NCI-H510A (cell line): ENCODE measurements around the gene VPS13D.

Experiments
- DNase-seq: peaks from one replicate; lab custom pipeline; 2025; lab: John Stamatoyannopoulos, UW

VPS13D gene

GRCh38 chr1:12229835-12230548 is at the start of gene VPS13D:
Gene VPS13D (plus strand): TSS chr1:12230030. CDS start chr1:12234267, 4,237 bp downstream.
- peak; percentile 83 for DNase-seq

GRCh38 chr1:12180315-12180714 is 49.5 kb upstream of the VPS13D start:
- DNase-seq = no peak

GRCh38 chr1:12180903-12181302 is 48.9 kb upstream of the VPS13D start:
- no peak for DNase-seq

GRCh38 chr1:12181568-12181967 is 48.3 kb upstream of the VPS13D start:
- no peak for DNase-seq

GRCh38 chr1:12182410-12182984 is 47.3 kb upstream of the VPS13D start:
- DNase-seq = no peak

GRCh38 chr1:12183095-12183794 is 46.6 kb upstream of the VPS13D start:
- no peak for DNase-seq

GRCh38 chr1:12184008-12184681 is 45.7 kb upstream of the VPS13D start:
- DNase-seq = no peak

- no peak for DNase-seq
These were observed 44.6 kb upstream of the VPS13D start for GRCh38 chr1:12185036-12185917.

- DNase-seq = no peak
These were observed 43.7 kb upstream of the VPS13D start for GRCh38 chr1:12185918-12186678.

GRCh38 chr1:12186679-12186985 is 43.2 kb upstream of the VPS13D start:
- no peak for DNase-seq

- no peak for DNase-seq
These were observed 41.7 kb upstream of the VPS13D start for GRCh38 chr1:12188115-12188514.

GRCh38 chr1:12188657-12189327 is 41.0 kb upstream of the VPS13D start:
- DNase-seq = no peak

- DNase-seq = no peak
These were observed 40.5 kb upstream of the VPS13D start for GRCh38 chr1:12189328-12189682.

GRCh38 chr1:12191242-12192032 is 38.4 kb upstream of the VPS13D start:
- no peak for DNase-seq

GRCh38 chr1:12194666-12195216 is 35.1 kb upstream of the VPS13D start:
- DNase-seq = no peak

GRCh38 chr1:12195416-12195815 is 34.4 kb upstream of the VPS13D start:
- DNase-seq = no peak

- peak; percentile 79 for DNase-seq
These were observed 33.0 kb upstream of the VPS13D start for GRCh38 chr1:12196641-12197482.

- no peak for DNase-seq
These were observed 32.3 kb upstream of the VPS13D start for GRCh38 chr1:12197483-12197880.

GRCh38 chr1:12200208-12200607 is 29.6 kb upstream of the VPS13D start:
- no peak for DNase-seq
